Effector memory CD8-positive, alpha-beta T cell (primary cell): ENCODE data around the gene VAT1L.

ENCODE experiments used
- ATAC-seq: fragments of 150-1000 bp; cut with Tn5 transposase; replicated peaks from 2 replicates; pipeline ENCODE4 v1.10.0; 2021; ENCODE audit warnings: mild to moderate bottlenecking, moderate library complexity
- DNase-seq, 3 experiments: peaks; one replicate each; pipeline ENCODE4 v3.0.0; 2021
- H3K27ac Mint-ChIP-seq, 2 donors: one replicate each; pipeline ENCODE4 v1.8.0; 2022; ENCODE audit warnings: mild to moderate bottlenecking in 2 of 2, mixed read lengths in 2 of 2, moderate library complexity in 2 of 2
- H3K27me3 Mint-ChIP-seq, 2 donors: one replicate each; pipeline ENCODE4 v1.8.0; 2022; ENCODE audit warnings: mixed read lengths in 2 of 2
- H3K36me3 Mint-ChIP-seq: one replicate; pipeline ENCODE4 v1.8.0; 2022; ENCODE audit warnings: mild to moderate bottlenecking, moderate library complexity, mixed read lengths; ENCODE audit not compliant: insufficient read depth
- H3K4me1 Mint-ChIP-seq, 2 donors: one replicate each; pipeline ENCODE4 v1.8.0; 2022; ENCODE audit warnings: low read depth in 2 of 2, mixed read lengths in 2 of 2
- H3K4me3 Mint-ChIP-seq, 2 donors: one replicate each; pipeline ENCODE4 v1.8.0; 2022; ENCODE audit warnings: mild to moderate bottlenecking in 2 of 2, mixed read lengths in 2 of 2, moderate library complexity in 2 of 2
- H3K9me3 Mint-ChIP-seq, 2 donors: one replicate each; pipeline ENCODE4 v1.8.0; 2022; ENCODE audit warnings: mixed read lengths in 2 of 2

The VAT1L gene

GRCh38 chr16:77898671-77899211 is 110.4 kb downstream of the VAT1L start:
- ATAC-seq (no peak), DNase-seq (no peak)
- Mint-ChIP-seq H3K27ac (no peak overlapping the region), H3K4me1 (no peaks in the 10 kb centered on the region), H3K36me3 (no peaks in the 10 kb centered on the region), H3K9me3 (no peaks in the 10 kb centered on the region), H3K4me3 (no peak overlapping the region), H3K27me3 (peaks cover 5 to 16% of the 10 kb centered on the region in 2 donors)

DNA sequence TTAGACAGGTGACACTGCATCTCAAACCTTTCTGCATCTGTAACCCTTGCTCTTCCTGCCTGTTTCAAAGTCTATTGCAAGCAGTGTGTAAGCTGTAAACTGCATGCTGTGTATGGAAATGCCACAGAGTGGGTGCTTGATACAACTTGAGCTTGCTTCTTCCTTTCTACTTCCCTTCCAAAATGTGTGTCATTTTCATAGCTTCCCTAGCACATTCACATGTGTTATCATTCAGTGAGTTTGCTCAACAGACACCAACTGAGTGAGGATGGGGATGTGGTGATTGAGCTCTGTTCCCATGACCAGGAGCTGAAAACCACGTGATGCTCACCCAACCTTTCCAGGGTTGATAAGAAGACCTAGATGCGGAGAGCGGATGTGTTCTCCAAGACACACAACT is 111.1 kb downstream of the VAT1L start:
- no peak for ATAC-seq
- no peak overlapping the region for H3K4me3 Mint-ChIP-seq
- no peak for DNase-seq
- no peaks in the 10 kb centered on the region for H3K36me3 Mint-ChIP-seq
- H3K27me3 Mint-ChIP-seq, result peaks cover 0 to 16% of the 10 kb centered on the region in 2 donors
- no peak overlapping the region for H3K27ac Mint-ChIP-seq
- no peaks in the 10 kb centered on the region for H3K9me3 Mint-ChIP-seq
- no peaks in the 10 kb centered on the region for H3K4me1 Mint-ChIP-seq

- H3K27ac Mint-ChIP-seq, result no peak overlapping the region
- H3K9me3 Mint-ChIP-seq, result no peaks in the 10 kb centered on the region
- no peak for ATAC-seq
- no peaks in the 10 kb centered on the region for H3K4me1 Mint-ChIP-seq
- H3K36me3 Mint-ChIP-seq, result no peaks in the 10 kb centered on the region
- peaks cover 11 to 36% of the 10 kb centered on the region in 2 donors for H3K27me3 Mint-ChIP-seq
- no peak overlapping the region for H3K4me3 Mint-ChIP-seq
- DNase-seq, result no peak
These were observed 117.1 kb downstream of the VAT1L start for GRCh38 chr16:77905374-77905920.

GRCh38 chr16:77910021-77910420 is 121.7 kb downstream of the VAT1L start:
- ATAC-seq, result no peak
- no peaks in the 10 kb centered on the region for H3K9me3 Mint-ChIP-seq

GRCh38 chr16:77912617-77913016 is 124.3 kb downstream of the VAT1L start:
- no peaks in the 10 kb centered on the region for H3K36me3 Mint-ChIP-seq
- H3K4me1 Mint-ChIP-seq, result no peaks in the 10 kb centered on the region
- DNase-seq (no peak), ATAC-seq (no peak)
- no peak overlapping the region for H3K27ac Mint-ChIP-seq
- peaks cover 0 to 9% of the 10 kb centered on the region in 2 donors for H3K27me3 Mint-ChIP-seq
- no peak overlapping the region for H3K4me3 Mint-ChIP-seq
- H3K9me3 Mint-ChIP-seq, result no peaks in the 10 kb centered on the region

More at GRCh38 chr16:77910021-77910420, 121.7 kb downstream of the VAT1L start:
- Mint-ChIP-seq H3K36me3 (no peaks in the 10 kb centered on the region), H3K4me1 (no peaks in the 10 kb centered on the region), H3K27me3 (peaks cover 11 to 20% of the 10 kb centered on the region in 2 donors), H3K4me3 (no peak overlapping the region), H3K27ac (no peak overlapping the region)
- no peak for DNase-seq

DNA sequence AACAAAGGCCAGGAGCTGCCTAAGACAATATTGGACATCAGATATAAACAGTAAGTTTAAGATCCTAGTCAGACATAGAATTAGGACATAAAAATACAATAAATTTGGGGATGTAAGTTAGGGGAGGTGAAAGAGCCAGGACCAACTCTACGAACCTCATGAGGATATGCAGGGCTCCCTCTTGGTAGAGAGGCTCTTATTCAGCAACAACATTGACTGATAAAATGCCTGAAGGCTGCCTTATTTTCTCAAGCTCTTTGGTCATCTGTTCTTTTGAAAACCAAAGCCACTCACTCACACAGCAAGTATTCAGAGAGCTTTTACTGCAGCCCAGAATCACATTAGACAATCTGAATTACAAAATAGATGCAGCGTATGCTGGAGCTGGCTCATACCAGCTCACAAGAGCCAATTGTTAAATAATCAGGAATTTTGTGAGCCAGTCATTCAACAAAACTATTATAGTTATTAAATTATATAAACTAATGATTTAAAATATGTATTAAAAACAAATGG is 125.4 kb downstream of the VAT1L start:
- Mint-ChIP-seq H3K27me3 (peaks cover 0 to 16% of the 10 kb centered on the region in 2 donors), H3K9me3 (no peaks in the 10 kb centered on the region), H3K4me3 (no peak overlapping the region), H3K27ac (no peak overlapping the region), H3K36me3 (no peaks in the 10 kb centered on the region), H3K4me1 (no peaks in the 10 kb centered on the region)
- no peak for ATAC-seq
- no peak for DNase-seq

GRCh38 chr16:77916111-77916510 is 127.7 kb downstream of the VAT1L start:
- no peak for ATAC-seq
- no peaks in the 10 kb centered on the region for H3K9me3 Mint-ChIP-seq
- H3K27me3 Mint-ChIP-seq, result peaks cover 2 to 19% of the 10 kb centered on the region in 2 donors
- H3K36me3 Mint-ChIP-seq, result no peaks in the 10 kb centered on the region
- DNase-seq, result no peak
- no peak overlapping the region for H3K27ac Mint-ChIP-seq
- H3K4me1 Mint-ChIP-seq, result no peaks in the 10 kb centered on the region
- no peak overlapping the region for H3K4me3 Mint-ChIP-seq

DNA sequence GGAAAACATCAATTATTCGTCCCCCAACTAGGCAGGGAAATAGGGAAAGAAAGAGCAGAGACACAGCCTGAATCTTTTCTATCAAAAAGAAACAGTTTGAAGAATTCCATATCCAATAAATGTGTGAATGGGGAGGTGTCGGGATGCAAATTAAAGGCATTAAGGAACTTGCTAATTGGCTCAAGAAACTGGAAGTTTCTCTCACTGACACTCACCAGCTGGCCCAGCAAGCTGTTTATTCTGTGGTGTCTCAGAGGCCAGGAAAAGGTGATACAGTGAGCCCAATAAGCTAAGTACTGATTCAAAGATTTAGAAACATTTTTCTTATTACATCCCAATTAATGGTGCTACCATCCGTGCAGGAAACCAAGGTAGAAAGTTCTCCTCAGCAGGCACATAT is 129.6 kb downstream of the VAT1L start:
- H3K36me3 Mint-ChIP-seq, result no peaks in the 10 kb centered on the region
- no peaks in the 10 kb centered on the region for H3K4me1 Mint-ChIP-seq
- H3K27me3 Mint-ChIP-seq, result peaks cover 13 to 38% of the 10 kb centered on the region in 2 donors
- no peak for DNase-seq
- no peaks in the 10 kb centered on the region for H3K9me3 Mint-ChIP-seq
- ATAC-seq, result no peak
- no peak overlapping the region for H3K4me3 Mint-ChIP-seq
- H3K27ac Mint-ChIP-seq, result no peak overlapping the region

DNA sequence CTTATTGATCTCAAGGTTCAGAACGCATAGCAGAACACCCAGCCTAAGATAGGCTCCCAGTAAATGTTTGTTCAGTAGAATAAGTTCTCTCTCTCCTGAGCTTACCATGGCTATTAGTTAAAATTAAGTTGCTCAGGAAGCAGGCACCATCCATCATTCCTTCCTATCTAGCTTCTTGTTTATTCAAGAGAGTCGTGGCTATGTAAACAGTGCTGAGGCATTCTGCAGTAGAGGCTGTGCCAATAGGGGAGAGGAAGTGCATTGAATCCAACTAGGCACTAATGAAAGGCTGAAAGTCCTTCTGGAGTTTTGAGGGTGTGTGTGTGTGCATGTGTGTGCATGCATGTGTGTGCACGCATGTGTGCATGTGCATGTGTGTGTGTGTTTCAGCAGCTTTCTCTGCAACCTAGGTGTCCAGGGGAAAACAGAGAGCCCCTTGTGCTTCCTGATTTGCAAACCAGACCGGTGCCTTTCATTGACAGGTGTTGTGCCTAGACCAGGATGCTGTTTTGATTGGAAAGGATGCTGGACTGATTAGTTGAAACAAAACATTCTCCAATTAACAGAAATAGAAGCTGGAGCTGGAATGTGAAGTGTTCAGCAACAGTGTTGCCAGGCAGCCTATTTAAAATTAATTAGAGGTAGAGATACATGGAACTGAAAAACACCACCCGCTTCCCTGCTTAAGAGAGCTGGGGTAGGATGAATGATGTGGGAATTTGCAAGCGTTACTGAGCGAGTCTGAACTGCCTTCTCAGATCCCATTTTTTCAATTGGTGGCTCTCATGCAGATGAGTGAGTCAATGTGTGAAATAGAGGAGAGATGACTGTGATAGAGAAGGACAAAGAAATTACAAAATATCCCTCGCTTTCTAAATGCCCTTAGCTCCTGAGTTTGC is 130.7 kb downstream of the VAT1L start:
- H3K4me3 Mint-ChIP-seq, result no peak overlapping the region
- H3K27ac Mint-ChIP-seq, result no peak overlapping the region
- no peaks in the 10 kb centered on the region for H3K9me3 Mint-ChIP-seq
- no peaks in the 10 kb centered on the region for H3K4me1 Mint-ChIP-seq
- no peak for ATAC-seq
- H3K27me3 Mint-ChIP-seq, result peaks cover 15 to 49% of the 10 kb centered on the region in 2 donors
- no peak for DNase-seq
- no peaks in the 10 kb centered on the region for H3K36me3 Mint-ChIP-seq

GRCh38 chr16:77919761-77920415 is 131.5 kb downstream of the VAT1L start:
- no peaks in the 10 kb centered on the region for H3K36me3 Mint-ChIP-seq
- DNase-seq, result no peak
- no peak overlapping the region for H3K4me3 Mint-ChIP-seq
- no peak overlapping the region for H3K27ac Mint-ChIP-seq
- no peaks in the 10 kb centered on the region for H3K4me1 Mint-ChIP-seq
- no peak for ATAC-seq
- no peaks in the 10 kb centered on the region for H3K9me3 Mint-ChIP-seq
- H3K27me3 Mint-ChIP-seq, result peaks cover 21 to 56% of the 10 kb centered on the region in 2 donors

GRCh38 chr16:77920984-77921383 is 132.6 kb downstream of the VAT1L start:
- H3K27ac Mint-ChIP-seq, result no peak overlapping the region
- peaks cover 21 to 47% of the 10 kb centered on the region in 2 donors for H3K27me3 Mint-ChIP-seq
- DNase-seq (no peak), ATAC-seq (no peak)
- no peaks in the 10 kb centered on the region for H3K4me1 Mint-ChIP-seq
- H3K9me3 Mint-ChIP-seq, result no peaks in the 10 kb centered on the region
- no peak overlapping the region for H3K4me3 Mint-ChIP-seq
- H3K36me3 Mint-ChIP-seq, result no peaks in the 10 kb centered on the region

GRCh38 chr16:77922228-77922754 is 133.9 kb downstream of the VAT1L start:
- no peak overlapping the region for H3K27ac Mint-ChIP-seq
- no peak overlapping the region for H3K4me3 Mint-ChIP-seq
- ATAC-seq (no peak), DNase-seq (no peak)
- H3K36me3 Mint-ChIP-seq, result no peaks in the 10 kb centered on the region
- no peaks in the 10 kb centered on the region for H3K4me1 Mint-ChIP-seq
- peaks cover 21 to 54% of the 10 kb centered on the region in 2 donors for H3K27me3 Mint-ChIP-seq
- H3K9me3 Mint-ChIP-seq, result no peaks in the 10 kb centered on the region

DNA sequence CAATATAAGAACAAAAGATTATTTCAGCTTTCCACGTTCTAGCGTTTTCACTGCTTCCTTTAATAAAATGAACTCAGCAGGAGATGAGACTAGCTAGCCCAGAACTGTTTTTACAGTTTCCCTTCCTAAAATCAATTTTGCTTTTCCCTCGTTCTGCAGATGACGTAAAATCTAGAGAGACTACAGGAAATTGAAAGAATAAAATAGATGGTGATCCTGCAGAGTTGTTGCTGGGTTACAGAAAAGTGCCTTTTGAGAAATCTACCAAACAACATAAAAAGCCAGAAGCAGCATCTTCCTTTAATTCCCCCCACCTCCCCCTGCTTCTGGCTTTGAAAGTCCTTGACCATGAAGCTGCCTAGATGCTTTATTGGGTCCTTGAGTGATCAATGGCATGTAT is 137.2 kb downstream of the VAT1L start:
- peaks cover 31 to 63% of the 10 kb centered on the region in 2 donors for H3K27me3 Mint-ChIP-seq

More for the DNA sequence above, 137.2 kb downstream of the VAT1L start:
- DNase-seq (no peak), ATAC-seq (no peak)
- no peak overlapping the region for H3K27ac Mint-ChIP-seq
- H3K4me1 Mint-ChIP-seq, result no peaks in the 10 kb centered on the region
- no peak overlapping the region for H3K4me3 Mint-ChIP-seq
- H3K36me3 Mint-ChIP-seq, result no peaks in the 10 kb centered on the region
- no peaks in the 10 kb centered on the region for H3K9me3 Mint-ChIP-seq
